Upper lobe of left lung (tissue), 6 donors: ENCODE results near the gene PXN. TPM values are rescaled to one million over a fixed set of nuclear protein-coding genes. Genes with fewer than 3 reads are reported as not detected.
"Not testable (repeated sequence)": the region's sequence is repeated elsewhere in the genome, so short reads cannot be mapped to it uniquely, and the experiment has no call there.

Source experiments
- ATAC-seq, 2 donors: fragments of 200-7000 bp; cut with Tn5 transposase; one replicate each; pipeline ENCODE4 v1.9.1; 2022; ENCODE audit warnings: mild to moderate bottlenecking in 2 of 2, moderate library complexity in 2 of 2; ENCODE audit not compliant: low FRiP score in 2 of 2
- DNase-seq, 2 donors: peaks; one replicate each; pipeline ENCODE4 v3.0.0-alpha.2; 2019 to 2020
- H3K27ac ChIP-seq, 4 donors: fragments of 200-600 bp; sonication (generic); one replicate each; pipeline ENCODE4 v1.5.1; 2016 to 2019
- H3K27me3 ChIP-seq, 4 donors: fragments of 200-600 bp; sonication (generic); one replicate each; pipeline ENCODE4 v1.5.1; 2017 to 2019
- H3K36me3 ChIP-seq, 4 donors: fragments of 200-600 bp; sonication (generic); one replicate each; pipeline ENCODE4 v1.5.1; 2016 to 2019
- H3K4me1 ChIP-seq, 4 donors: fragments of 200-600 bp; sonication (generic); one replicate each; pipeline ENCODE4 v1.5.1; 2018 to 2019
- H3K4me3 ChIP-seq, 4 donors: fragments of 200-600 bp; sonication (generic); one replicate each; pipeline ENCODE4 v1.5.1; 2017 to 2019; ENCODE audit warnings: mild to moderate bottlenecking in 2 of 4, moderate library complexity in 1 of 4
- H3K9me3 ChIP-seq, 4 donors: fragments of 200-600 bp; sonication (generic); one replicate each; pipeline ENCODE4 v1.5.1; 2018 to 2019
- EP300 ChIP-seq, 4 donors: sonication (generic); formaldehyde crosslinking; IDR thresholded peaks; one replicate each; pipeline ENCODE4 v1.5.1; 2017; ENCODE audit warnings: antibody characterized with exemption in 4 of 4, control low read depth in 2 of 4
- POLR2A ChIP-seq, 4 donors: fragments of 450-650 bp; IDR thresholded peaks; one replicate each; pipeline ENCODE4 v1.5.1; 2016 to 2017; ENCODE audit warnings: antibody characterized with exemption in 4 of 4, mild to moderate bottlenecking in 2 of 4
- POLR2AphosphoS5 ChIP-seq, 2 donors: sonication (generic); formaldehyde crosslinking; IDR thresholded peaks; one replicate each; pipeline ENCODE4 v1.5.1; 2017; ENCODE audit warnings: antibody characterized with exemption in 2 of 2
- WGBS, 2 donors: methylation state at CpG; one replicate each; pipeline ENCODE4 v1.1.5; 2017 to 2018; 5-methylcytosine and 5-hydroxymethylcytosine counted together
- total RNA-seq, 6 donors: library from RNA; depleted of rRNA in 4 of 6; stranded (reverse); fragments of >200 nt in 4 of 6; gene quantifications; one replicate each; pipeline versions ENCODE4 v1.1.0 to v1.2.1, GENCODE V29; 2016 to 2021
- TF ChIP-seq, protein P1 (sequence below), 6 experiments: fragments of 450-650 bp in 4 of 6; fragments of 200-600 bp in 2 of 6; sonication (generic) in 2 of 6; IDR thresholded peaks; one replicate each; pipeline ENCODE4 v1.5.1; 2016 to 2019; ENCODE audit warnings: antibody characterized with exemption in 6 of 6
- donor health status: DM: no; HTN: no; CAD: no; lungs with moderate emphysema.
- donor health status: DM: no; HTN: yes; CAD: no; lungs with severe emphysema.

PXN gene
- total RNA-seq, 6 donors from 2014 or later = 67.8 to 210 (median 116) TPM

DNA sequence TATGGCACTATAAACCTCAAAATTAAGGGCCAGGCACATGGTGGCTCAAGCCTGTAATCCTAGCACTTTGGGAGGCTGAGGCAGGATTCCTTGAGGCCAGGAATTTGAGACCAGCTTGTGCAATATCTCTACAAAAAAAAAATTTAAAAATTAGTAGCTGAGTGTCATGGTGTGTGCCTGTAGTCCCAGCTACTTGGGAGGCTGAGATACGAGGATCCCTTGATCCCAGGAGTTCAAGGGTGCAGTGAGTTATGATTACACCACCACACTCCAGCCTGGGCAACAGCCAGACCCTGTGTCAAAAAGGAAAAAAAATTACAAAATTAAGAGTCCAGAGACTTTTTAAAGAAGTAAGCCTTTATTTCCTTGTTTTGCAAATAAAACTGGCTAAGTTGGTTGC is 69.2 kb downstream of the PXN start:
- TF ChIP-seq, protein P1, sequence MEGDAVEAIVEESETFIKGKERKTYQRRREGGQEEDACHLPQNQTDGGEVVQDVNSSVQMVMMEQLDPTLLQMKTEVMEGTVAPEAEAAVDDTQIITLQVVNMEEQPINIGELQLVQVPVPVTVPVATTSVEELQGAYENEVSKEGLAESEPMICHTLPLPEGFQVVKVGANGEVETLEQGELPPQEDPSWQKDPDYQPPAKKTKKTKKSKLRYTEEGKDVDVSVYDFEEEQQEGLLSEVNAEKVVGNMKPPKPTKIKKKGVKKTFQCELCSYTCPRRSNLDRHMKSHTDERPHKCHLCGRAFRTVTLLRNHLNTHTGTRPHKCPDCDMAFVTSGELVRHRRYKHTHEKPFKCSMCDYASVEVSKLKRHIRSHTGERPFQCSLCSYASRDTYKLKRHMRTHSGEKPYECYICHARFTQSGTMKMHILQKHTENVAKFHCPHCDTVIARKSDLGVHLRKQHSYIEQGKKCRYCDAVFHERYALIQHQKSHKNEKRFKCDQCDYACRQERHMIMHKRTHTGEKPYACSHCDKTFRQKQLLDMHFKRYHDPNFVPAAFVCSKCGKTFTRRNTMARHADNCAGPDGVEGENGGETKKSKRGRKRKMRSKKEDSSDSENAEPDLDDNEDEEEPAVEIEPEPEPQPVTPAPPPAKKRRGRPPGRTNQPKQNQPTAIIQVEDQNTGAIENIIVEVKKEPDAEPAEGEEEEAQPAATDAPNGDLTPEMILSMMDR (IDR thresholded peaks at IDR 0.05) = no peak
- TF ChIP-seq POLR2AphosphoS5 (IDR thresholded peaks at IDR 0.05) (no peak), POLR2A (IDR thresholded peaks at IDR 0.05) (no peak), EP300 (IDR thresholded peaks at IDR 0.05) (no peak)
- H3K27me3 ChIP-seq = no peaks in the 10 kb centered on the region
- no peak overlapping the region for H3K27ac ChIP-seq
- H3K36me3 ChIP-seq = peaks cover 20 to 44% (median 34%) of the 10 kb centered on the region in 4 donors
- ATAC-seq = no peak
- H3K4me3 ChIP-seq = no peak overlapping the region
- no peak for DNase-seq
- peaks cover 34 to 57% (median 46%) of the 10 kb centered on the region in 4 donors for H3K4me1 ChIP-seq
- H3K9me3 ChIP-seq = no peaks in the 10 kb centered on the region
- 67 to 79% methylated on average over 1 of the region's 1 CpG for WGBS, 2 donors

DNA sequence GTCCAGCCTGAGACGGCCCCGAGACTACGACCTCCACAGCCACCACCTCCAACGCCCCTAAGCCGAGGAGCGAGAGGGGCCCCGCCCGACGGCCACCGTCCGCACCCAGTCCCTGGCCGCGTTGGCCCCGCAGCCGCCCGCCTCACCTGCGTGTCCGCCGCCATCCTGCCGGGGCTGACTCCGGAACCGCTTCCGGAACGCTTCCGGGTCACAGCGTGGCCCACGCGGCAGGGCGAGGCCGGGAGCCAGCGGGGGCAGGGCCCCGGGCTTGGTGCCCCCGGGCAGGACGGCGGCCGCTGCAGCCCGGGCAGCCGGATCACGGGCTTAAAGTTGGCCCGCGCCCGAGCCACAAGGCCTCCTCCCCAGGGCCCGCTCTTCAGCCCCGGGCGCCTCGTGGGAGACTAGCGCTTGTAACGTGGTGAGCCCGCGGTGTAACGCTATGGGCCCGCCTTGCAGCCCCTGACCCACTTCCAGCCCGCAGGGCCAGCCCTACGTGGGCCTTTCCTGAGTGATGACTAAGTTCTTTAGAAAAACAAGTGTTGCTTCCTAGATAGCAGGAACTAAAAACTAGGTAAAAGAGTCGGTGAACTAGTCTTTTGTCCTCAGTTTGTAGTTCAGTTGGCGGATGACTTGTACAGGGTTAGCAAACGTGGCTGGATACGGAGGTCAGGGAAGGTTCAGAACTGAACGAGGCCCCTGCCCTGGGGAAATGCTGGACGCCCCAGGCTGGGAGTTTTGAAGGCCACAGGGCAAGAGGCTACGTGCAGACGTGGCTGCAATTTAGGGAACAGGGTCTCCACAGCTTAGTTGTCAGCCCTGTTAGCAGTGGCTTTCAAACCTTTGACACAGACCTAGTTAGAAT is 70.8 kb downstream of the PXN start, which contains the start of gene GCN1:
GCN1 (minus strand) TSS at position 182 of the 862 bp plus-strand sequence; CDS start at position 164, 18 bp downstream.
- 10 to 14% methylated on average over 13 to 23 of the region's 62 CpGs for WGBS, 2 donors
- peak; percentile 91 to 99 for ATAC-seq
- peaks cover 23 to 53% (median 37%) of the 10 kb centered on the region in 4 donors for H3K36me3 ChIP-seq
- peaks cover 29 to 49% (median 39%) of the 10 kb centered on the region in 4 donors for H3K4me1 ChIP-seq
- no peaks in the 10 kb centered on the region for H3K27me3 ChIP-seq
- peak within 1 kb of the TSS; percentile 80 to 93 (median 83) for H3K27ac ChIP-seq
- DNase-seq = peak; percentile 79 to 98
- H3K4me3 ChIP-seq = peak within 1 kb of the TSS; percentile 68 to 100 (median 88)
- no peaks in the 10 kb centered on the region for H3K9me3 ChIP-seq
- TF ChIP-seq EP300 (IDR thresholded peaks at IDR 0.05) = peak in 1 of 4 donors; percentile 25
- TF ChIP-seq, protein P1 (IDR thresholded peaks at IDR 0.05) = peak in 2 of 6 experiments; percentile 6 to 12
- peak; percentile 96 for TF ChIP-seq POLR2AphosphoS5 (IDR thresholded peaks at IDR 0.05)
- peak; percentile 24 to 94 (median 60) for TF ChIP-seq POLR2A (IDR thresholded peaks at IDR 0.05)

DNA sequence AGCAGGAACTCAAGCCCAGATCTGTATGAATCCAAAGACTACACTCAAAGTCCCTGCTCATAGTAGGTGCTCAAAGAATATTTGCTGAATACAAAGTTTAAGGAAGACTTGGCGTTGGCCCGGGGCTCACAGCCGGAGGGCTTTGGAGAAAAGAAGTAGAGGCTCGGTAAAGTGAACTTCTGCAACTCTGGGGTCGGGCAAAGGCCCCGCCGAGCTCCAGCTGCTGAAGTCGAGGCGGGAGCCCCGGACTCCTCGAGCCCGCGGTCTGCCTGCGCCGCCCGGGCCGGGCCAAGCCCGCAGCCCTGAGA is 71.3 kb downstream of the PXN start:
- H3K4me3 ChIP-seq = peak overlapping the region; percentile 68 to 100 (median 88)
- DNase-seq = no peak
- H3K4me1 ChIP-seq = peaks cover 23 to 43% (median 33%) of the 10 kb centered on the region in 4 donors
- peaks cover 26 to 53% (median 42%) of the 10 kb centered on the region in 4 donors for H3K36me3 ChIP-seq
- no peaks in the 10 kb centered on the region for H3K27me3 ChIP-seq
- TF ChIP-seq EP300 (IDR thresholded peaks at IDR 0.05) (no peak), POLR2AphosphoS5 (IDR thresholded peaks at IDR 0.05) (no peak), POLR2A (IDR thresholded peaks at IDR 0.05) (no peak)
- TF ChIP-seq, protein P1 (IDR thresholded peaks at IDR 0.05) = no peak
- 0 to 2% methylated on average over 5 to 18 of the region's 18 CpGs for whole genome bisulfite sequencing, 2 donors
- ATAC-seq = peak in 1 of 2 donors; percentile 63
- H3K9me3 ChIP-seq = no peaks in the 10 kb centered on the region
- H3K27ac ChIP-seq = peak overlapping the region; percentile 80 to 93 (median 83)

DNA sequence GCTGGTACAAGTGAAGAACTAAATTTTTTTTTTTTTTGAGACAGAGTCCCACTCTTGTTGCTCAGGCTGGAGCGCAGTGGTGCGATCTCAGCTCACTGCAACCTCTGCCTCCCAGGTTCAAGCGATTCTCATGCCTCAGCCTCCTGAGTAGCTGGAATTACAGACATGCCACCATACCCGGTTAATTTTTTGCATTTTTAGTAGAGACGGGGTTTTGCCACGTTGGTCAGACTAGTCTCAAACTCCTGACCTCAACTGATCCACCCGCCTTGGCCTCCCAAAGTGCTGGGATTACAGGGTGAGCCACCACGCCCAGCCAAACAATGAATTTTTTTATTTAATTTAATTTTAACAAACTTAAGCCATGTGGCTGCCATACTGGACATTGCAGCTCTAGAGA is 72.2 kb downstream of the PXN start:
- H3K4me3 ChIP-seq = peak overlapping the region in 2 of 4 donors; percentile 68 to 100
- not testable (repeated sequence) for ATAC-seq, H3K27ac ChIP-seq, H3K9me3 ChIP-seq, DNase-seq, H3K27me3 ChIP-seq
- H3K36me3 ChIP-seq = peaks cover 22 to 53% (median 42%) of the 10 kb centered on the region in 4 donors
- peaks cover 19 to 34% (median 26%) of the 10 kb centered on the region in 4 donors for H3K4me1 ChIP-seq
- 75 to 81% methylated on average over 8 of the region's 8 CpGs for WGBS, 2 donors

DNA sequence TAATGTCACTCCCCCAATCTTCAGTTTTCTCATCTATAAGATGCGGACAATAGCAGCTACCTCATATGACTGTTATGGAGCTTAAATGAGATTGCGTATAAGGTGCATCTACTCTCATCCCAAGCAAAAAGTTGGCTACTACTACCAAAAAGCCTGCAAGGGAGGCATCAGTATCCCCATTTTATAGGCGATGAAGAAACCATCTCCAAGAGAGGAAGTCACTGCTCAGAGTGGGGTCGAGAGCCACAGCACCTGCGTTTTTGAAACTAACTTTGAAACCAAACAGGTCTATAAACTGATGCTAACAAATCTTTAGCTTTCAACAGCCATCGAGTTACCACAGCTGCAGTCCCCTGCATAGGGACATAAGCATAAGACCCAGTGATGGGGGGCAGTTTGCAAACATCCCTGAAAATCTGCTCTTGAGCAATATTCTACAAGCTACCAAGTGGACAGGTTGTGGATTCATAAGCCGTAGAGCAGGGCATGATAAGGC is 74.5 kb downstream of the PXN start:
- ATAC-seq (no peak), DNase-seq (no peak)
- H3K27ac ChIP-seq = no peak overlapping the region
- no peaks in the 10 kb centered on the region for H3K9me3 ChIP-seq
- 84 to 89% methylated on average over 7 of the region's 7 CpGs for WGBS, 2 donors
- peaks cover 19 to 30% (median 26%) of the 10 kb centered on the region in 4 donors for H3K4me1 ChIP-seq
- peaks cover 11 to 53% (median 29%) of the 10 kb centered on the region in 4 donors for H3K36me3 ChIP-seq
- H3K27me3 ChIP-seq = no peaks in the 10 kb centered on the region
- no peak overlapping the region for H3K4me3 ChIP-seq
- no peak for TF ChIP-seq POLR2A (IDR thresholded peaks at IDR 0.05)
- TF ChIP-seq POLR2AphosphoS5 (IDR thresholded peaks at IDR 0.05) = no peak
- TF ChIP-seq, protein P1 (IDR thresholded peaks at IDR 0.05) = no peak
- TF ChIP-seq EP300 (IDR thresholded peaks at IDR 0.05) = no peak
